ENCODE results near the gene VMP1.
A peak's percentile ranks its signal among the peaks of the same experiment; 100 is the strongest.
"Not testable (repeated sequence)": the region's sequence is repeated elsewhere in the genome, so short reads cannot be mapped to it uniquely, and the experiment has no call there.

VMP1 gene

GRCh38 chr17:59783221-59784047 lies 76.0 kb downstream of the VMP1 start:
- DNase-seq, result peak in 1 of 3 experiments; percentile 6

- no peak for DNase-seq
Observed at GRCh38 chr17:59785091-59785799, 77.8 kb downstream of the VMP1 start.

- no peak for DNase-seq
Observed at GRCh38 chr17:59786213-59786535, 78.7 kb downstream of the VMP1 start.

GRCh38 chr17:59786536-59787319 lies 79.3 kb downstream of the VMP1 start:
- DNase-seq, result peak in 2 of 3 experiments; percentile 6 to 15

GRCh38 chr17:59789849-59790248 lies 82.4 kb downstream of the VMP1 start:
- DNase-seq, result not testable (repeated sequence)

- not testable (repeated sequence) for DNase-seq
Observed at GRCh38 chr17:59790418-59790817, 83.0 kb downstream of the VMP1 start.

GRCh38 chr17:59790910-59791309 lies 83.5 kb downstream of the VMP1 start:
- no peak for DNase-seq

GRCh38 chr17:59791603-59792457 lies 84.4 kb downstream of the VMP1 start:
- no peak for DNase-seq

- DNase-seq, result not testable (repeated sequence)
Observed at GRCh38 chr17:59792458-59792823, 85.0 kb downstream of the VMP1 start.

- no peak for DNase-seq
Observed at GRCh38 chr17:59793205-59793604, 85.8 kb downstream of the VMP1 start.

GRCh38 chr17:59796138-59796537 lies 88.7 kb downstream of the VMP1 start:
- no peak for DNase-seq

GRCh38 chr17:59796785-59797205 lies 89.3 kb downstream of the VMP1 start:
- DNase-seq, result no peak

GRCh38 chr17:59798111-59798510 lies 90.7 kb downstream of the VMP1 start:
- DNase-seq, result no peak

- DNase-seq, result no peak
Observed at GRCh38 chr17:59800530-59800942, 93.1 kb downstream of the VMP1 start.

- no peak for DNase-seq
Observed at GRCh38 chr17:59802160-59802559, 94.7 kb downstream of the VMP1 start.

- no peak for DNase-seq
Observed at GRCh38 chr17:59804901-59805465, 97.5 kb downstream of the VMP1 start.

- not testable (repeated sequence) for DNase-seq
Observed at GRCh38 chr17:59806322-59806721, 98.9 kb downstream of the VMP1 start.

- no peak for DNase-seq
Observed at GRCh38 chr17:59807892-59808509, 100.5 kb downstream of the VMP1 start.

- no peak for DNase-seq
Observed at GRCh38 chr17:59810894-59811153, 103.4 kb downstream of the VMP1 start.

GRCh38 chr17:59811209-59811608 lies 103.8 kb downstream of the VMP1 start:
- no peak for DNase-seq

- DNase-seq, result no peak
Observed at GRCh38 chr17:59812139-59812538, 104.7 kb downstream of the VMP1 start.

GRCh38 chr17:59814276-59814675 lies 106.8 kb downstream of the VMP1 start:
- no peak for DNase-seq
